Measurements from ENCODE around the gene MEGF8.

DNA sequence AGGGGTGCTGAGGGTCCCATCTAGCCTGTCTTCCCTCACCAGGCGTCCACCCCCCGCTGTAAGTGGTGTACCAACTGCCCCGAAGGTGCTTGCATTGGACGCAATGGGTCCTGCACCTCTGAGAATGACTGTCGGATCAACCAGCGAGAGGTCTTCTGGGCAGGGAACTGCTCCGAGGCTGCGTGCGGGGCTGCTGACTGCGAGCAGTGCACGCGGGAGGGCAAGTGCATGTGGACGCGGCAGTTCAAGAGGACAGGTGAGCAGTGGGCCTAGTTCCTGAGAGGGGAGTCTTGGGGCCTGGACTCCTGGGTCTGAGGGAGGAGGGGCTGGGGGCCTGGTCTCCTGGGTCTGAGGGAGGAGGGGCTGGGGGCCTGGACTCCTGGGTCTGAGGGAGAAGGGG lies 36.9 kb downstream of the MEGF8 start:
- TF ChIP-seq, protein P1, sequence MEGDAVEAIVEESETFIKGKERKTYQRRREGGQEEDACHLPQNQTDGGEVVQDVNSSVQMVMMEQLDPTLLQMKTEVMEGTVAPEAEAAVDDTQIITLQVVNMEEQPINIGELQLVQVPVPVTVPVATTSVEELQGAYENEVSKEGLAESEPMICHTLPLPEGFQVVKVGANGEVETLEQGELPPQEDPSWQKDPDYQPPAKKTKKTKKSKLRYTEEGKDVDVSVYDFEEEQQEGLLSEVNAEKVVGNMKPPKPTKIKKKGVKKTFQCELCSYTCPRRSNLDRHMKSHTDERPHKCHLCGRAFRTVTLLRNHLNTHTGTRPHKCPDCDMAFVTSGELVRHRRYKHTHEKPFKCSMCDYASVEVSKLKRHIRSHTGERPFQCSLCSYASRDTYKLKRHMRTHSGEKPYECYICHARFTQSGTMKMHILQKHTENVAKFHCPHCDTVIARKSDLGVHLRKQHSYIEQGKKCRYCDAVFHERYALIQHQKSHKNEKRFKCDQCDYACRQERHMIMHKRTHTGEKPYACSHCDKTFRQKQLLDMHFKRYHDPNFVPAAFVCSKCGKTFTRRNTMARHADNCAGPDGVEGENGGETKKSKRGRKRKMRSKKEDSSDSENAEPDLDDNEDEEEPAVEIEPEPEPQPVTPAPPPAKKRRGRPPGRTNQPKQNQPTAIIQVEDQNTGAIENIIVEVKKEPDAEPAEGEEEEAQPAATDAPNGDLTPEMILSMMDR (IDR thresholded peaks at IDR 0.05): no peak
- TF ChIP-seq POLR2A (IDR thresholded peaks at IDR 0.05): no peak

All from breast epithelium (tissue), 3 donors.